Cardiac muscle cell (in vitro differentiated cells and primary cell): ENCODE results near the gene PPY. TPM values are rescaled to one million over a fixed set of nuclear protein-coding genes. Genes with fewer than 3 reads are reported as not detected.
"Not testable (repeated sequence)": the region's sequence is repeated elsewhere in the genome, so short reads cannot be mapped to it uniquely, and the experiment has no call there.

Source experiments
- DNase-seq, 2 donors: peaks; one replicate each; pipeline versions ENCODE4 v3.0.0 to v3.0.0-alpha.2; 2010 to 2017; ENCODE audit warnings: low read depth in 1 of 2, low spot score in 1 of 2
- H3K27ac ChIP-seq: fragments of 200-600 bp; sonication (generic); 2 replicates; pipeline ENCODE4 v1.5.1; 2016
- H3K27me3 ChIP-seq: fragments of 200-600 bp; sonication (generic); 2 replicates; pipeline ENCODE4 v1.6.0; 2016; ENCODE audit warnings: control low read depth
- H3K36me3 ChIP-seq: fragments of 200-600 bp; sonication (generic); 2 replicates; pipeline ENCODE4 v1.5.1; 2016; ENCODE audit warnings: control low read depth
- H3K4me1 ChIP-seq: fragments of 200-600 bp; sonication (generic); 2 replicates; pipeline ENCODE4 v1.8.1; 2017; ENCODE audit warnings: low read depth, mild to moderate bottlenecking, mixed run types
- H3K4me3 ChIP-seq: fragments of 200-600 bp; sonication (generic); 2 replicates; pipeline ENCODE4 v1.5.1; 2016; ENCODE audit warnings: mild to moderate bottlenecking
- H3K9me3 ChIP-seq: fragments of 200-600 bp; sonication (generic); 2 replicates; pipeline ENCODE4 v1.5.1; 2017; ENCODE audit warnings: low read depth, mild to moderate bottlenecking, control low read depth
- polyA plus RNA-seq: library from polyadenylated mRNA; unstranded; fragments of >200 nt; fragmentation: Nextera tagmentation; extraction: Ambion mirVana; gene quantifications from 2 replicates; pipeline ENCODE4 v1.2.1, GENCODE V29; 2016
- total RNA-seq: library from RNA; depleted of rRNA; stranded (reverse); fragments of >200 nt; gene quantifications from 2 replicates; pipeline ENCODE4 v1.2.3, GENCODE V29; 2016
- TF ChIP-seq, protein P1 (sequence below): IDR thresholded peaks from 2 replicates; pipeline ENCODE4 v1.5.1; 2012; ENCODE audit warnings: low read depth, mild to moderate bottlenecking, low read length

The PPY gene
- total and polyA plus RNA-seq, 2 experiments from 2014 or later, result not detected

DNA sequence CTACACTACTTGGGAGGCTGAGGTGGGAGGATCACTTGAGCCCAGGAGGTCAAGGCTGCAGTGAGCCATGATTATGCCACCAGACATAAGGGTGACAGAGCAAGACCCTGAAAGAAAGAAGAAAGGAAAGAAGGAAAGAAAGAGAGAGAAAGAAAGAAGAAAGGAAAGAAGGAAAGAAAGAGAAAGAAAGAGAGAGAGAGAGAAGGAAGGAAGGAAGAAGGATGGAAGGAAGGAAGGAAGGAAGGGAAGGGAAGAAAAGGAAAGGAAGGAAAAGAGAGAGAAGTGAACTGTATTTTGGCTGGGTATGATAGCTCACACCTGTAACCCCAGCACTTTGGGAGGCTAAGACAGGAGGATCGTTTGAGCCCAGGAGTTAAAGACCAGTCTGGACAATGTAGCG, 35.8 kb upstream of the PPY start:
- DNase-seq, result no peak
- H3K36me3 ChIP-seq, result no peaks in the 10 kb centered on the region
- H3K27me3 ChIP-seq, result peaks cover 36% of the 10 kb centered on the region

DNA sequence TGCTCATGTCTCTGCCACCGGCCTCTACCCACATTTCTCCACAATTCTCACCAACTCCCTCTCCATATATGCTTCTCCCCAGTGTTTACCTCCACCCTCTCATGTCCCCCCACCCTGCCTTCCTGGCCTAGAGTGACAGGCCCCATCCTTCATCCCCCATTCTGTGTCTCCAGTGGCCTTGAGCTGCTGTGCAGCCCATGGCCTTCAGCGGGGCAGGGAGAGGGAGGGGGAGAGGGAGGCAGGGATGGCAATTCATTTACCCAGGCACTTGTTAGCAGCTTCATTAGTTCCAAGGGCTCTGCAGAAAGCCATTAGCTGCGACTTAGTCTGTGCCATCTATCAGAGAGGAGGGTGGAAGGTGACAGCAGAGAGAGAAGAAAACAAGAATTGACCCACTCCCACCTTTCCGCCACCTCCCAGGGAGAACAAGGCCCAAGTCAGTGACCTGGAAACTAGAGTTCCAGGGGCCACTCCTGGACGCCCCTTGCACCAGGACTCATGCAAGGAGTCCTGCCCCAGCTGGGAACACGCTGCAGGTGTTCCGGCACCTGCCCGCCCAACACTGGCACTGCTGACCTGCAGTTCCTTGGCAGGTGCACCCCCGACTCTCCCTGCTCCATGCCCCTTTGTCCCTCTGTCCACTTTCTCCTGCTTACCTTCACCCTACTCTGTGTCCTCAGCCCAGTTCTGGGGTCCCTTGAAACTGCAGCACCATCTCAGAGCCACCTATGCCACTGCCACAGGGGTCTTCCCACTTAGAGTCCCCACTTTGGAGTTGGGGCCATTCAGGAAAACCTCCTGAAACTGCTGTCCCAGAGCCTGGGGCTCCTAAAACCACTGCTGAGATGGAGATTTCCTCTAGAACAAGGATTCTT, 34.9 kb upstream of the PPY start:
- H3K36me3 ChIP-seq, result no peaks in the 10 kb centered on the region
- no peak overlapping the region for H3K4me3 ChIP-seq
- TF ChIP-seq, protein P1, sequence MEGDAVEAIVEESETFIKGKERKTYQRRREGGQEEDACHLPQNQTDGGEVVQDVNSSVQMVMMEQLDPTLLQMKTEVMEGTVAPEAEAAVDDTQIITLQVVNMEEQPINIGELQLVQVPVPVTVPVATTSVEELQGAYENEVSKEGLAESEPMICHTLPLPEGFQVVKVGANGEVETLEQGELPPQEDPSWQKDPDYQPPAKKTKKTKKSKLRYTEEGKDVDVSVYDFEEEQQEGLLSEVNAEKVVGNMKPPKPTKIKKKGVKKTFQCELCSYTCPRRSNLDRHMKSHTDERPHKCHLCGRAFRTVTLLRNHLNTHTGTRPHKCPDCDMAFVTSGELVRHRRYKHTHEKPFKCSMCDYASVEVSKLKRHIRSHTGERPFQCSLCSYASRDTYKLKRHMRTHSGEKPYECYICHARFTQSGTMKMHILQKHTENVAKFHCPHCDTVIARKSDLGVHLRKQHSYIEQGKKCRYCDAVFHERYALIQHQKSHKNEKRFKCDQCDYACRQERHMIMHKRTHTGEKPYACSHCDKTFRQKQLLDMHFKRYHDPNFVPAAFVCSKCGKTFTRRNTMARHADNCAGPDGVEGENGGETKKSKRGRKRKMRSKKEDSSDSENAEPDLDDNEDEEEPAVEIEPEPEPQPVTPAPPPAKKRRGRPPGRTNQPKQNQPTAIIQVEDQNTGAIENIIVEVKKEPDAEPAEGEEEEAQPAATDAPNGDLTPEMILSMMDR, result no peak
- peaks cover 28% of the 10 kb centered on the region for H3K27me3 ChIP-seq
- no peaks in the 10 kb centered on the region for H3K9me3 ChIP-seq
- H3K4me1 ChIP-seq, result no peaks in the 10 kb centered on the region
- no peak overlapping the region for H3K27ac ChIP-seq
- no peak for DNase-seq

More for the DNA sequence above, 35.8 kb upstream of the PPY start:
- TF ChIP-seq, protein P1, result no peak
- Histone ChIP-seq H3K9me3 (no peaks in the 10 kb centered on the region), H3K4me1 (no peaks in the 10 kb centered on the region), H3K4me3 (no peak overlapping the region), H3K27ac (no peak overlapping the region)

DNA sequence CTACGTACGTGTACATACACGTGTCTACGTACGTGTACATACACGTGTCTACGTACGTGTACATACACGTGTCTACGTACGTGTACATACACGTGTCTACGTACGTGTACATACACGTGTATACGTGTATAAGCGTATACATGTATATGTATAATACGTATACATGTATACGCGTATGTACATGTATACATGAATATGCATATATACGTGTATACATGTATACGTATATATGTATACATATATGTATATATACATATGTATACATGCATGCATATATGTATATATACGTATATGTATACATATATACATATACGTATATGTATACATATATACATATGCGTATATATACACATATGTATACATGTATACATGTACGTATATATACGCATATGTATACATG, 33.6 kb upstream of the PPY start:
- Histone ChIP-seq H3K4me3 (no peak overlapping the region), H3K4me1 (no peaks in the 10 kb centered on the region), H3K27me3 (peaks cover 17% of the 10 kb centered on the region), H3K36me3 (no peaks in the 10 kb centered on the region), H3K9me3 (no peaks in the 10 kb centered on the region), H3K27ac (no peak overlapping the region)
- TF ChIP-seq, protein P1, result no peak
- DNase-seq, result no peak

DNA sequence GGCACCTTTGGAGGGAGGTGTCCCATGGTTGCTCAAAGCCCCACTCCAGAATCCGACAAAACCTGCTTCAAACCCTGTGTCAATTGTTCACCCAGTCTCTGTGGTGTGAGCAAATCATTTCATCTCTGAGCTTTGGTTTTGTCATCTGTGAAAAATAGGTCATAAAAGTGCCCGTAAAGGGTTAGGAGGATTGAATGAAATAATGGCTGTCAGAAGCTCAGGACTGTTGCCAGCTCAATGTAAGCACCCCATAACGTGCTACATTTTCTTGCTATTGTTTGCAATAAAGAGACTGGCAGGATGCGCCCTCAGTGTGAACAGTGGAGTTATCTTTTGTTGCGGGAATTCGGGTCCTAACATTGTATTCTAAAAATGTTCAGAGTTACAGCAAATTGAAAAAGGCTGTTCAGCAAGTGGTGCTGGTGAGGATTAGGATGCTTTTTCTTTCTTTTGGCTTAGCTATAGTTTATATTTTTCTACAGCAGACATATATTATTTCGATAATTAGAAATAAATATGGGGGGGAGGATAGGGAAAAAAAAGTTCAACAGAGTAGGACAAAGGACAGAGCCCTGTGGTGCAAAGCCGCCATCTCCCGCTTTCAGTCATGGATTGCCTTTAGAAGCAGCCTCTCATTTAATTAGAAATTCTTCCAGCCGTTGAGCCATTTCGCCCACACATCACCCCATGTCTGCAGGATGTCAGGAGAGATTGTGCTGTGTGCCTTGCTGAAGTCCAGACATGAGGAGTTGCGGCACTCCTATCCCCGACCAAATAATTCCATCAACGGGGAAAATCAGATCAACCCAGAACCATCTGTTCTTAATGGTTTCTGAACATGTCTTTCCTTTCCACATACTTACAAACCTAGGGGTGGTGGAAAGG, 32.3 kb upstream of the PPY start:
- no peak overlapping the region for H3K27ac ChIP-seq

DNA sequence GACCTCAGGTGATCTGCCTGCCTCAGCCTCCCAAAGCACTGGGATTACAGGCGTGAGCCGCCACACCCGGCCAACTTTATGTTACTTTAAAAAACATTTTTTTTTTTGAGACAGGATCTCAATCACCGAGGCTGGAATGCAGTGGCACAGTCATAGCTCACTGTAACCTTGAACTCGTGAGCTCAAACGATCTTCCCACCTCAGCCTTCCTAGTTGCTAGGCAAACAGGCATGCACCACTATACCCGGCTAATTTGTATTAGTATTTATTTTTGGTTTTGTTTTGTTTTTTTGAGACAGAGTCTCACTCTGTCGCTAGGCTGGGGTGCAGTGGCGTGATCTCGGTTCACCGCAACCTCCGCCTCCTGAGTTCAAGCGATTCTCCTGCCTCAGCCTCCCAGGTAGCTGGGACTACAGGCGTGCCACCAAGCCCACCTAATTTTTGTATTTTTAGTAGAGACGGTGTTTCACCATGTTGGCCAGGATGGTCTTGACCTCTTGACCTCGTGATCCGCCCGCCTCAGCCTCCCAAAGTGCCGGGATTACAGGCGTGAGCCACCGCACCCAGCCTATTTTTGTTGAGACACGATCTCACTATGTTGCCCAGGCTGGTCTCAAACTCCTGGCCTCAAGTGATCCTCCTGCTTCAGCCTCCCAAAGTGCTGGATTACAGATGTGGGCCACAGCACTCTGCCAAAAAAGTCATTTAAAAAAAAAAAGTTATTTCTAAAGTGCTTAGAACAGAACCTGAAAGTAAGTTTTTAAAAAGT, 30.4 kb upstream of the PPY start:
- not testable (repeated sequence) for H3K27ac ChIP-seq, H3K27me3 ChIP-seq, H3K4me1 ChIP-seq, DNase-seq, H3K4me3 ChIP-seq, H3K9me3 ChIP-seq, H3K36me3 ChIP-seq

More for the DNA sequence above, 32.3 kb upstream of the PPY start:
- H3K4me1 ChIP-seq, result no peaks in the 10 kb centered on the region
- H3K27me3 ChIP-seq, result peaks cover 17% of the 10 kb centered on the region
- H3K4me3 ChIP-seq, result no peak overlapping the region
- H3K36me3 ChIP-seq, result no peaks in the 10 kb centered on the region
- no peak for DNase-seq
- H3K9me3 ChIP-seq, result no peaks in the 10 kb centered on the region
- TF ChIP-seq, protein P1, result no peak

DNA sequence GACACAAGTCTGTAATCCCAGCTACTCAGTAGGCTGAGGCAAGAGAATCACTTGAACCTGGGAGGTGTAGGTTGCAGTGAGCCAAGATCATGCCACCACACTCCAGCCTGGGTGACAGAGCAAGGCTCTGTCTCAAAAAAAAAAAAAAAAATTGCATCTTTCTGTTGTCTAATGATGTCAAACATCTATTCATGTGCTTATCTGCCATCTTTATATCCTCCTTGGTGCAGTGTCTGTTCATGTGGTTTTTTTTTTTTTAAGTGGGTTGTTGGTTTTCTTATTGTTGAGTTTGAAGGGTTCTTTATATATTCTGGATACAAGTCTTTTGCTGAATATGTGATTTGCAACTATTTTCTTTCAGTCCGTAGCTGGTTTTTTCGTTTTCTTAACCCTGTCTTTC, 29.2 kb upstream of the PPY start:
- not testable (repeated sequence) for H3K4me1 ChIP-seq, H3K4me3 ChIP-seq

More for the DNA sequence above, 29.2 kb upstream of the PPY start:
- not testable (repeated sequence) for H3K27ac ChIP-seq, DNase-seq, H3K36me3 ChIP-seq, H3K27me3 ChIP-seq, H3K9me3 ChIP-seq
